NOMO-1 (cell line): ENCODE measurements around the gene GCLC.
"Not testable (repeated sequence)": the region's sequence is repeated elsewhere in the genome, so short reads cannot be mapped to it uniquely, and the experiment has no call there.

Source experiments
- DNase-seq, 2 experiments: peaks; one replicate each; lab custom pipeline; 2025; ENCODE audit not compliant: unreplicated experiment in 2 of 2; lab: John Stamatoyannopoulos, UW

GCLC gene

GRCh38 chr6:53564401-53565065 is 19.6 kb upstream of the GCLC start:
- no peak for DNase-seq

DNA sequence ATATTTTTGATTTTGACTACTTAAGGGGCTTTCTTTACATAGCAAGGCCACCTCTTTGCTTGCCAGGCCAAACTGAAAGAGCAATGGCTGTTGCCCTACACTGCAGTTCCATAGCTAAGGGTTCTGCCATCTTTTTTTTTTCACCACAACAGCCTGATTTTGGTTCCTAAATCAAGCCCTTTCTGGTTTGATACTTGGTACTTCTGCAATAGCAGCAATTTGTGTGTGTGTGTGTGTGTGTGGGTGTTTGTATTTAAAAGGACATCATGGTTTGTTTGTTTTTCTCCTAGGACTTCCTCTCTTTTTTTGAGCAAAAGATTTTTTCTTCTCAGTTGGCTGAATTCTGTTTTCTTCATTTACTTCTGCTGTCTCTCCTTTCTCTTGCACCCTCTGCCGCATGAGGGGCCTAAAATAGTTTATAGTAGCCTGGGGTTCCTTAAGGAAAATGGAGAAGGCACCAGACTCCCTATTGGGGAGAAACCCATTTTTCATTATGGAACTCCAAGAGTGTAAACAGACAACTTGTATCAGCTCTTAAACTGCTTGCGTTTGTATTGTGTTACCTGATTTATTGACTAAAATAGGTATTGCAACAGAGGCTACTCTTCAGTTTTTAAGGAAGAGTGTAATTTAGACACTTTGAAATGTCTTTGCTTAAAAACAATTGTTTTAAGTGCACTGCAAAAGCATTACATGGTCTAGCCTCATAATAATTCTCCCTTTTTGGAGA is 12.2 kb upstream of the GCLC start:
- peak in 1 of 2 experiments; percentile 49 for DNase-seq

DNA sequence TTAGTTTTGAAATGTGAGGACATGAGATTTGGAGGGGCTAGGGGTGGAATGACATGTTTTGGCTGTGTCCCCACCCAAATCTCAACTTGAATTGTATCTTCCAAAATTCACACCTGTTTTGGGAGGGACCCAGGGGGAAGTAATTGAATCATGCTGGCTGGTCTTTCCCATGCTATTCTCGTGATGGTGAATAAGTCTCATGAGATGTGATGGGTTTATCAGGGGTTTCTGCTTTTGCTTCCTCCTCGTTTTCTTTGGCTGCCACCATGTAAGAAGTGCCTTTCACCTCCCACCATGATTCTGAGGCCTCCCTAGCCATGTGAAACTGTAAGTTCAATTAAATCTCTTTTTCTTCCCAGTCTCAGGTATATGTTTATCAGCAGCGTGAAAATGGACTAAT is 8.7 kb upstream of the GCLC start:
- not testable (repeated sequence) for DNase-seq

GRCh38 chr6:53551681-53552080 is 6.8 kb upstream of the GCLC start:
- peak; percentile 4 to 39 for DNase-seq

DNA sequence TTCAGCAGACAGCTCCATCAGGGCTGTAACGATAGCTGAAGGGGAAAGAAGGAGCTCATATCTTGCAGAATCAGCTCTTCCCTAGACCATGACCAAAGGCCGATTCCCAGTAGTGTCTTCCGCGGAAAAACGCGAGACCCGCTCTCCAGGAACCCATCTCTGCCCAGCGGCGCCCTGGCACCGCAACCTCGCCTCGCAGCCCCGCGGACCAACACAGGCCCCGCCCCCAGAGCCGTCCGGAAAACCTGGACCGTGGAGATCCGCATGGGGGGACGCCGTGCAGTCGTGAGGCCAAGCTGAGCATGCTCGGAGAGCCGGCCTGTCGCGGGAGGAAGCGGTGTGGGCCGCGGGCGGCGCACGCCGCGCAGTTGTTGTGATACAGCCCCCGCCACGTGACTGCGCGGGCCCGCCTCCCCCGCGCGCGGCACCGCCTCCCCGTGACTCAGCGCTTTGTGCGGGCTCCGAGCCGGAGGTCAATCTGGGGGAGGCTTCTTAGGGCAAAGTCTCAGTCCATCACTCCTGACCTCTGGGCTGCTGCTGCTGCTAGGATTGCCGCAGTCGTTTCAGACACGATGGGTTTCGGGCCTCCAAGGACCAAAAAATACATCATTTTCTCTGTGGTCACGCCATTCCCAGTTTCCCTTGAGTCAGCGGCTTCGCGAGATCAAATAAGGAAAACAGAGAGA is 3.1 kb upstream of the GCLC start:
- DNase-seq, result peak; percentile 96 to 99

GRCh38 chr6:53547166-53547810 is 2.4 kb upstream of the GCLC start:
- DNase-seq, result no peak

GRCh38 chr6:53546281-53546680 is 1.4 kb upstream of the GCLC start:
- DNase-seq, result no peak

DNA sequence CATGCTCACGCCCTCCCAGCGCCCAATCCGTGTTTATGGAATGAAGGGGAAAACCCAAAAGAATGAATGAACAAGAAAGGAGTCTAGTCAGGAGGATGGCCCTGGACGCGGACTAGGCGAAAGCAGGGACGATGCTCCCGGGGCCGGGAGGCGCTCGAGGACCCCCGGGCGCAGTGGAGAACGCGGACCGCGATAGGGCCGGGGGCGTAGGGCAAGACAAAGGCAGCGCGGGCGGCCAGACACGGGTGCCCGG is 758 bp downstream of the GCLC start:
- no peak for DNase-seq

- no peak for DNase-seq
Measured at GRCh38 chr6:53543359-53544216, 1.3 kb downstream of the GCLC start.

- DNase-seq, result no peak
Measured at GRCh38 chr6:53541900-53542299, 3.0 kb downstream of the GCLC start.

- peak; percentile 37 to 69 for DNase-seq
Measured at GRCh38 chr6:53540129-53540692, 4.7 kb downstream of the GCLC start.

GRCh38 chr6:53539561-53539960 is 5.3 kb downstream of the GCLC start:
- no peak for DNase-seq

DNA sequence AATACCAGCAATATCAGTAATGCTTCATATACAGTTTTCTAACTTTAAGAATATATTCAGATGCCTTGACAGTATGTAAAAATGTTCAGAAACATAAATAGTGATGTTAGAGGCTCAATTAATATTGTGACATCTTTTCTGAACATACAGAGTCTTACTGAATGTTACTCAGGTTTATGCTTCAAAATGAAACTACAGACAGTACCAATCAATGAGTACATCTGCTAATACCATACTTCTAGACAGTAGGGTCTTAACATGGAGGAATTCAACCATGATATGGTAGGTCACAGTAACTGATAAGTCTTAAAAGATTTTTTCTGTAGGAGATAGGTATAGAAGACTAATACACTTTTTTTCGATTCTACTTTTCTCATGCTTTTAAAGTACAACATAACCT is 8.3 kb downstream of the GCLC start:
- no peak for DNase-seq

GRCh38 chr6:53532942-53533341 is 12.0 kb downstream of the GCLC start:
- DNase-seq, result no peak

DNA sequence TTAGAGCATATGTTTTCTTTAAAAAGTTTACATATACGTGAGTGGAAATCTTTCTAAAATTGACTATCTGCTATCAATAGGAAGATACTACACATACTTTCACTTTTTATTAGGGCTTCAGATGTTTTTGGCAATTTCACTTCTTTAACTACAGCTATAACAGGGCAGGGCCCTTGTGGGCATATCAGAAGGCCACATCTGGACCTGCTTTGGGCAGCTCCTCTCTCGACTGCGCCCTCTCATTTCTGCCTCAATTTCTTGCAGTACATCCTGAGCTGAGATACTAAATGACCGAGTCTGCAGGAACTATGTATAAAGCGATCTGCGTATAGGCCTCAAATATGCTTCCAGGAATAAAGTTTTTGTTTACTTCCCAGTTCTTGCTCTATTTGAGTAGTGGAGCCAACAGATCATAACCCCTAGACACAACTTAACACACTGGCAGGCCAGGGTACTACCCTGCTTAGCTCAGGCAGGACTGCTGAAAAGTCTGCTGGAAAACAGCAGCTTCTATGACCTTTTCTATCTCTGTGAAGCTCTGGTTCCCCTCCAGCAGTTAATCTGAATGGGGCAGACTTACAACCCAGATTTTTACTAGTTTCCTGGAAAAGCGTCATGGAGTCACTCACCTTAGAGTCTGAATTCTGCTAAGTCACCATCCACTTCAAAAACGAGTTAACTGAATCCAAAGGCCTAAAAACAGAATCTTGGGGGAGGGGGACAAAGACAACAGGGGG is 12.7 kb downstream of the GCLC start:
- DNase-seq, result no peak

- no peak for DNase-seq
Measured at GRCh38 chr6:53530780-53531386, 14.0 kb downstream of the GCLC start.

GRCh38 chr6:53530346-53530745 is 14.6 kb downstream of the GCLC start:
- no peak for DNase-seq

- no peak for DNase-seq
Measured at GRCh38 chr6:53529324-53530036, 15.4 kb downstream of the GCLC start.

DNA sequence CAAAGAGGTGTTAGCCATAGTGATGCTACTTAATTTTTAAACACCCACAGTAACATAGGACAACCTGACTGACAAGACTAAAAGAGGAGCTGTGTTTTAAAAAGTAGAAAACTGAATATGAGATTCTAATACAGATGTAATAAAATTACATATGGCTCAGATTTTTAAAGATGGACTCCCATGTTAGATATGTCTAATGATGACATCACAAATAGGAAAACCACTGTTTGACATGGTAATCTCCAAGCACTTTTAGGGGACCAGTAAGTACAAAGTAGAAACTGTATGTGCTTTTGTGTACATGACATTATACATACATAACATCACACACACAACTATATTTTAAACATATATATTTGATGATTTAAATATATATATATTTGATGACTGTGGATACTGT is 16.8 kb downstream of the GCLC start:
- DNase-seq, result no peak
